Uterus (tissue), 4 donors: ENCODE measurements around the gene TNPO3. TPM values are rescaled to one million over a fixed set of nuclear protein-coding genes. Genes with fewer than 3 reads are reported as not detected.

Source experiments
- DNase-seq, 2 donors: peaks; one replicate each; pipeline ENCODE4 v3.0.0-alpha.2; 2019 to 2020
- H3K27ac ChIP-seq, 2 donors: fragments of 200-600 bp; sonication (generic); 1 replicate in 1 of 2; 2 replicates in 1 of 2; pipeline ENCODE4 v1.5.1; 2016 to 2018
- H3K27me3 ChIP-seq, 2 donors: fragments of 200-600 bp; sonication (generic); one replicate each; pipeline ENCODE4 v1.5.1; 2018 to 2019; ENCODE audit warnings: control low read depth in 1 of 2
- H3K36me3 ChIP-seq, 2 donors: fragments of 200-600 bp; sonication (generic); one replicate each; pipeline ENCODE4 v1.5.1; 2019; ENCODE audit warnings: control low read depth in 1 of 2
- H3K4me1 ChIP-seq, 2 donors: fragments of 200-600 bp; sonication (generic); one replicate each; pipeline ENCODE4 v1.5.1; 2018 to 2019; ENCODE audit warnings: control low read depth in 1 of 2
- H3K4me3 ChIP-seq, 2 donors: fragments of 200-600 bp; sonication (generic); 1 replicate in 1 of 2; 2 replicates in 1 of 2; pipeline ENCODE4 v1.5.1; 2018 to 2019; ENCODE audit warnings: mild to moderate bottlenecking in 1 of 2
- H3K9me3 ChIP-seq, 2 donors: fragments of 200-600 bp; sonication (generic); one replicate each; pipeline ENCODE4 v1.5.1; 2019; ENCODE audit warnings: control low read depth in 1 of 2
- POLR2A ChIP-seq, 2 donors: fragments of 450-650 bp; IDR thresholded peaks; one replicate each; pipeline ENCODE4 v1.6.1; 2016; ENCODE audit warnings: antibody characterized with exemption in 2 of 2, mild to moderate bottlenecking in 1 of 2, moderate library complexity in 1 of 2
- intact Hi-C: fragments of 100-400 bp; cut with DNase I; formaldehyde crosslinking; loops from one replicate; pipeline ENCODE4 v1.15.1; 2023; ENCODE audit warnings: low total_unique reads
- total RNA-seq, 4 donors: library from RNA; depleted of rRNA in 3 of 4; stranded (reverse); fragments of >200 nt in 3 of 4; gene quantifications; one replicate each; pipeline versions ENCODE4 v1.1.0 to v1.2.4, GENCODE V29; 2014 to 2023
- TF ChIP-seq, protein P1 (sequence below), 4 experiments: fragments of 200-600 bp in 2 of 4; fragments of 450-650 bp in 2 of 4; sonication (generic) in 2 of 4; IDR thresholded peaks; one replicate each; pipeline ENCODE4 v1.5.1; 2016 to 2019; ENCODE audit warnings: antibody characterized with exemption in 4 of 4, mild to moderate bottlenecking in 2 of 4, moderate library complexity in 1 of 4
- donor health status: DM: yes; HTN: yes; CAD: no.

Gene TNPO3
- total RNA-seq, 4 donors from 2014 or later: 14.6 to 57.9 (median 31.9) TPM

DNA sequence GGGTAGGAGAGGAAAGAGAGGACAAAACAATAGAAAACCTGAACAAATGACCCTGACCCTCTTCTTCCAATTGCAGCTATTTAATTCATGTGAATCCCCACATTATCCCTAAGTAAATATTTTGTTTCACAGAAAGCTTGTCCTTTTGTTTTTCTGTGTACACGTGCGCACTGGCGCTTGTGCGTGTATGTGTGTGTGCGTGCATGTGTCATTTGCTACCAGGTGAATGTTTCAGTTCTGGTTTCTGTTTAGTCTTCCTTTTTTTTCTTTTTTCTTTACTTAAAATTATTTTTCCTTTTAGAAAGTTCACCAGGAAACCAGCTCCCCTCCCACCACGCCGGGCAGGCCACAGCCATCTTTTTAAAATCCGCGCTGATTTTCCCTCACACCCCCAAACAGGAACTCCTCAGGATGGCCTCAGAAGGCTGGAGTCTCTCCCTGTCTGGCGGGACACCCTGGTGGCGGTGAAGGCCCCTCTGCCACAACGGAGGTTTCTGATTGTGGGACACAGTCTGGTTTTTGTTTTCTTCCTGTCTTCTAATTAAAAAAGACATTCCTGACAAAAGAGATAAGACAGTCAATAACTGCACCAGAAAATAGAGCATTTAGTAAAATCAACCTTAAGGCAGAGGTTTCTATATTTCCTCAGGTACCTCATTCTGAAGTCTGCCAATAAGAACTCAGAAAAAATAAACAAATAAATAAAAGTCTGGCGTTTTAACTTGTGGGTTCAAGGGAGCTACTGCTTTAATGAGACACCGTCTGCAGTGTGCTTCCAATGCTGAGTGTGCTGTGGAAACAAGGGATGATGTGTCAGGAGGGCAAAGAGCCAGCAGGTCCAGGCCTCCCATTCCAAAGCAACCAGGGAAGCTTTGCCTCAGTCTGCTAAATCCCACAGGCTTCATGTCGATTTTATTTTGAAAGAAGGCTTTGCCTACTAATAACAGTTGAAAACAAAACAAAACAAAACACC is 99.8 kb downstream of the TNPO3 start:
- Histone ChIP-seq H3K9me3 (no peaks in the 10 kb centered on the region), H3K27me3 (no peaks in the 10 kb centered on the region), H3K4me1 (no peaks in the 10 kb centered on the region), H3K4me3 (no peak overlapping the region), H3K36me3 (no peaks in the 10 kb centered on the region), H3K27ac (no peak overlapping the region)
- TF ChIP-seq, protein P1, sequence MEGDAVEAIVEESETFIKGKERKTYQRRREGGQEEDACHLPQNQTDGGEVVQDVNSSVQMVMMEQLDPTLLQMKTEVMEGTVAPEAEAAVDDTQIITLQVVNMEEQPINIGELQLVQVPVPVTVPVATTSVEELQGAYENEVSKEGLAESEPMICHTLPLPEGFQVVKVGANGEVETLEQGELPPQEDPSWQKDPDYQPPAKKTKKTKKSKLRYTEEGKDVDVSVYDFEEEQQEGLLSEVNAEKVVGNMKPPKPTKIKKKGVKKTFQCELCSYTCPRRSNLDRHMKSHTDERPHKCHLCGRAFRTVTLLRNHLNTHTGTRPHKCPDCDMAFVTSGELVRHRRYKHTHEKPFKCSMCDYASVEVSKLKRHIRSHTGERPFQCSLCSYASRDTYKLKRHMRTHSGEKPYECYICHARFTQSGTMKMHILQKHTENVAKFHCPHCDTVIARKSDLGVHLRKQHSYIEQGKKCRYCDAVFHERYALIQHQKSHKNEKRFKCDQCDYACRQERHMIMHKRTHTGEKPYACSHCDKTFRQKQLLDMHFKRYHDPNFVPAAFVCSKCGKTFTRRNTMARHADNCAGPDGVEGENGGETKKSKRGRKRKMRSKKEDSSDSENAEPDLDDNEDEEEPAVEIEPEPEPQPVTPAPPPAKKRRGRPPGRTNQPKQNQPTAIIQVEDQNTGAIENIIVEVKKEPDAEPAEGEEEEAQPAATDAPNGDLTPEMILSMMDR (IDR thresholded peaks at IDR 0.05): no peak
- TF ChIP-seq POLR2A (IDR thresholded peaks at IDR 0.05): no peak
- DNase-seq: no peak
- intact Hi-C loops: no loop called here

DNA sequence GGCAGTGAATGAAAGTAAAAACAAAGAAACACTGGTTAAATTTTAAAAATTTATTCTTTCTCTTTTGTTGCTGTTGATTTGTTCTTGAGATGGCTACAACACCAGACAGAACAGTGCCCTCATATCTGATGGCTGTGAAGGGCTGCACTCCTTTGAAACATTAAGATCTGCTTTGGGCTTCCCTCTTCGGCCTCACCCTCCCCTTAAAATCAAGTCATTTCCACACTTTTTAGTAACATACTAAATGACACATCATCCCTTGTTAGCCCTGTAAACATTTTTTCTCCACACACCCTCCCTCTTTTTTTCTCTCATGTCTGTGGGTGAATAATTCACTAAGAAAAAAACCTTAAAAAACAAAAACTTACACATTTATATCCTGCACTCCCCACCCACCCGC is 100.8 kb downstream of the TNPO3 start:
- TF ChIP-seq, protein P1 (IDR thresholded peaks at IDR 0.05): no peak
- TF ChIP-seq POLR2A (IDR thresholded peaks at IDR 0.05): no peak
- no peaks in the 10 kb centered on the region for H3K36me3 ChIP-seq

GRCh38 chr7:128951296-128951695 is 103.6 kb downstream of the TNPO3 start:
- no peak for DNase-seq
- Histone ChIP-seq H3K27me3 (no peaks in the 10 kb centered on the region), H3K4me3 (no peak overlapping the region), H3K27ac (no peak overlapping the region), H3K9me3 (no peaks in the 10 kb centered on the region), H3K36me3 (no peaks in the 10 kb centered on the region), H3K4me1 (no peaks in the 10 kb centered on the region)
- TF ChIP-seq POLR2A (IDR thresholded peaks at IDR 0.05): no peak
- TF ChIP-seq, protein P1 (IDR thresholded peaks at IDR 0.05): no peak
- intact Hi-C loops: no loop called here

More for the DNA sequence above, 100.8 kb downstream of the TNPO3 start:
- Histone ChIP-seq H3K4me3 (no peak overlapping the region), H3K27me3 (no peaks in the 10 kb centered on the region), H3K27ac (no peak overlapping the region), H3K9me3 (no peaks in the 10 kb centered on the region), H3K4me1 (no peaks in the 10 kb centered on the region)
- intact Hi-C loops: no loop called here
- DNase-seq: no peak

DNA sequence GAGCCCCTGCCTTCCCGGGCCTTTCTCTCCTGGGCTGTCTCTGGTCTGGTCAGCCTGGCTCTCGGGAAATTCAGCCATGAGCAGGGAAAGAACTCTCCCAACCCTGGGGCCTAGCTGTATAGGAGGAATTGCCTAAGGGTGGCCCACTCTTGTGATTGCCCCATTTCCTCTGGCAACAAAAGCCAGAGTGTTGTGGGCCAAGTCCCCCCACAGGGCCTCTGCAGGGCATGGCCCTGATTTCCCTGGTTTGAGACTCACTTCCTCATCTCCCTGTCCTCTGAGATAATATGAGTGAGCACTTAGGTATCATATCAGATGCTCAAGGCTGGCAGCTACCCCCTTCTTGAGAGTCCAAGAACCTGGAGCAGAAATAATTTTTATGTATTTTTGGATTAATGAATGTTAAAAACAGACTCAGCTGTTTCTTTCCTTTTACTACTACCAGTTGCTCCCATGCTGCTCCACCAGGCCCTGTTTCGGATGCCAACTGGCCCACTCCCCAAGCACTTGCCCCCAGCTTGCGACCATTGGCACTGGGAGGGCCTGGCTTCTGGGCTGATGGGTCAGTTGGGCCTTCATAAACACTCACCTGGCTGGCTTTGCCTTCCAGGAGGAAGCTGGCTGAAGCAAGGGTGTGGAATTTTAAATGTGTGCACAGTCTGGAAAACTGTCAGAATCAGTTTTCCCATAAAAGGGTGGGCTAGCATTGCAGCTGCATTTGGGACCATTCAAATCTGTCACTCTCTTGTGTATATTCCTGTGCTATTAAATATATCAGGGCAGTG is 105.7 kb downstream of the TNPO3 start:
- H3K4me1 ChIP-seq: no peaks in the 10 kb centered on the region
- intact Hi-C loops: no loop called here
- H3K9me3 ChIP-seq: no peaks in the 10 kb centered on the region

More for the DNA sequence above, 105.7 kb downstream of the TNPO3 start:
- TF ChIP-seq, protein P1 (IDR thresholded peaks at IDR 0.05): no peak
- TF ChIP-seq POLR2A (IDR thresholded peaks at IDR 0.05): no peak
- Histone ChIP-seq H3K27ac (no peak overlapping the region), H3K36me3 (no peaks in the 10 kb centered on the region), H3K27me3 (no peaks in the 10 kb centered on the region), H3K4me3 (no peak overlapping the region)
- no peak for DNase-seq
